ENCODE results near the gene BRINP3. TPM values are rescaled to one million over a fixed set of nuclear protein-coding genes. Genes with fewer than 3 reads are reported as not detected.

BRINP3 gene
- polyA plus RNA-seq, 1 donor: 34.4 TPM

GRCh38 chr1:190403402-190403801 is 74.3 kb downstream of the BRINP3 start:
- H3K27me3 ChIP-seq (ENCODE audit: control insufficient read depth, insufficient read depth, low read length): no peaks in the 10 kb centered on the region
- 100% methylated on average over 3 of the region's 3 CpGs for WGBS (ENCODE audit: insufficient coverage, low lambda C conversion rate)
- DNase-seq: no peak
- H3K4me3 ChIP-seq (ENCODE audit: low read length): no peak overlapping the region
- no peaks in the 10 kb centered on the region for H3K36me3 ChIP-seq (ENCODE audit: control insufficient read depth, insufficient read depth, low read length)
- no peaks in the 10 kb centered on the region for H3K4me1 ChIP-seq (ENCODE audit: control insufficient read depth, insufficient read depth, low read length)
- H3K9me3 ChIP-seq (ENCODE audit: control insufficient read depth, low read depth, low read length): no peaks in the 10 kb centered on the region
- no peak overlapping the region for H3K27ac ChIP-seq (ENCODE audit: low read length)

GRCh38 chr1:190399233-190399632 is 78.4 kb downstream of the BRINP3 start:
- no peaks in the 10 kb centered on the region for H3K4me1 ChIP-seq (ENCODE audit: control insufficient read depth, insufficient read depth, low read length)
- no peak overlapping the region for H3K4me3 ChIP-seq (ENCODE audit: low read length)
- H3K27ac ChIP-seq (ENCODE audit: low read length): no peak overlapping the region
- no peaks in the 10 kb centered on the region for H3K9me3 ChIP-seq (ENCODE audit: control insufficient read depth, low read depth, low read length)
- 90% methylated on average over 2 of the region's 3 CpGs for WGBS (ENCODE audit: insufficient coverage, low lambda C conversion rate)
- H3K27me3 ChIP-seq (ENCODE audit: control insufficient read depth, insufficient read depth, low read length): no peaks in the 10 kb centered on the region
- DNase-seq: no peak
- no peaks in the 10 kb centered on the region for H3K36me3 ChIP-seq (ENCODE audit: control insufficient read depth, insufficient read depth, low read length)

- no peak overlapping the region for H3K4me3 ChIP-seq (ENCODE audit: low read length)
- DNase-seq: no peak
Measured at GRCh38 chr1:190391582-190391981, 86.1 kb downstream of the BRINP3 start.

GRCh38 chr1:190377991-190378390 is 99.7 kb downstream of the BRINP3 start:
- no peak for DNase-seq
- Histone ChIP-seq H3K4me3 (ENCODE audit: low read length) (no peak overlapping the region), H3K4me1 (ENCODE audit: control insufficient read depth, insufficient read depth, low read length) (no peaks in the 10 kb centered on the region), H3K36me3 (ENCODE audit: control insufficient read depth, insufficient read depth, low read length) (no peaks in the 10 kb centered on the region), H3K27ac (ENCODE audit: low read length) (no peak overlapping the region), H3K27me3 (ENCODE audit: control insufficient read depth, insufficient read depth, low read length) (no peaks in the 10 kb centered on the region), H3K9me3 (ENCODE audit: control insufficient read depth, low read depth, low read length) (no peaks in the 10 kb centered on the region)
- WGBS (ENCODE audit: insufficient coverage, low lambda C conversion rate): no CpG with 5 or more reads among the region's 2 CpGs

More at GRCh38 chr1:190391582-190391981, 86.1 kb downstream of the BRINP3 start:
- H3K27me3 ChIP-seq (ENCODE audit: control insufficient read depth, insufficient read depth, low read length): no peaks in the 10 kb centered on the region
- WGBS (ENCODE audit: insufficient coverage, low lambda C conversion rate): 100% methylated on average over 1 of the region's 6 CpGs
- H3K9me3 ChIP-seq (ENCODE audit: control insufficient read depth, low read depth, low read length): no peaks in the 10 kb centered on the region
- peaks cover 3% of the 10 kb centered on the region for H3K4me1 ChIP-seq (ENCODE audit: control insufficient read depth, insufficient read depth, low read length)
- H3K27ac ChIP-seq (ENCODE audit: low read length): no peak overlapping the region
- no peaks in the 10 kb centered on the region for H3K36me3 ChIP-seq (ENCODE audit: control insufficient read depth, insufficient read depth, low read length)

DNA sequence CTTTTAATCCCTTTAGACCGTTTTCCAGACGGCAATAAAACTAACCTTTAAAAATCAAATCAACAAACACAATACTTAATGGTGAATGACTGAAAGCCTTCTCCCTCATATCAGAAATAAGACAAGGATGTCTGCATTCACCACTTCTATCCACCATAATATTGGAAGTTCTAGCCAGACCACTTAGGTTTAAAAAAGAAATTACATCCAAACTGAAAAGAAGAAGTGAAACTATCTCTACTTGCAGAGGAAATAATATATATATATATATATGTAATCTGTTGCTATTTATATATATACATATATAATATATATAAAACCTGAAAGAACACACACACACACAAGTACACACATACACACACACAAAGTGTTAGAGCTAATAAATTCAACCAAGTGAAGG is 100.4 kb downstream of the BRINP3 start:
- Histone ChIP-seq H3K9me3 (ENCODE audit: control insufficient read depth, low read depth, low read length) (no peaks in the 10 kb centered on the region), H3K27ac (ENCODE audit: low read length) (no peak overlapping the region), H3K36me3 (ENCODE audit: control insufficient read depth, insufficient read depth, low read length) (no peaks in the 10 kb centered on the region), H3K27me3 (ENCODE audit: control insufficient read depth, insufficient read depth, low read length) (no peaks in the 10 kb centered on the region), H3K4me1 (ENCODE audit: control insufficient read depth, insufficient read depth, low read length) (no peaks in the 10 kb centered on the region), H3K4me3 (ENCODE audit: low read length) (no peak overlapping the region)
- no peak for DNase-seq
- no CpG with 5 or more reads among the region's 2 CpGs for WGBS (ENCODE audit: insufficient coverage, low lambda C conversion rate)

- Histone ChIP-seq H3K4me1 (ENCODE audit: control insufficient read depth, insufficient read depth, low read length) (no peaks in the 10 kb centered on the region), H3K9me3 (ENCODE audit: control insufficient read depth, low read depth, low read length) (no peaks in the 10 kb centered on the region), H3K27me3 (ENCODE audit: control insufficient read depth, insufficient read depth, low read length) (no peaks in the 10 kb centered on the region), H3K36me3 (ENCODE audit: control insufficient read depth, insufficient read depth, low read length) (no peaks in the 10 kb centered on the region), H3K27ac (ENCODE audit: low read length) (no peak overlapping the region), H3K4me3 (ENCODE audit: low read length) (no peak overlapping the region)
- WGBS (ENCODE audit: insufficient coverage, low lambda C conversion rate): no CpG with 5 or more reads among the region's 1 CpG
- DNase-seq: no peak
Measured at GRCh38 chr1:190376044-190376443, 101.6 kb downstream of the BRINP3 start.

DNA sequence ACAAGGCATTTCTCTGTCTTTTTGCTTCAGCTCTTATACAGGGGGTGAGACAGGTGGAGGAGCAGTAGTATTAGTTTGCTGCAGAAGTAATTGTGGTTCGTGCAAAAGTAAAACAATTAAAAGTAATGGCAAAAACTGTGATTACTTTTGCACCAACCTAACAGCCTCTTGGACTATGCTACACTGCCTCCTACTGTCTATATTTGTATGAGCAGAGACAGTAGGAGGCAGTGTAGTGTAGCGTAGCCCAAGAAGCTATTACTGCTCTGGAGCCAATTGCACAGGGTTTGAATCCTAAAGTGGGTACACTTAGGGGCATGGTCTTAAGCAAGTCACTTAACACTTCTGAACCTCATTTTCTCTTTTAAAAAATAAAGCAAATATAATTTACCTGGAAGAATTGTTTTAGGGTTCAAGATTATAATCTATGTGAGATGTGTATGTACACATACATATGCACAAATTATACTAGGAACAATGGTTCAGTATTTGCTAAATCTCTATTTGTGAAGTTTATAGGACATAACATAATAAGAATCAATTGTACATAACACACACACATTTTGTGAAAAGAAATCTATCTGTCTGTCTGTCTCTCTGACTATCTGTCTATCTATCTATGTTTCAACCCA is 103.8 kb downstream of the BRINP3 start:
- H3K27me3 ChIP-seq (ENCODE audit: control insufficient read depth, insufficient read depth, low read length): no peaks in the 10 kb centered on the region
- H3K36me3 ChIP-seq (ENCODE audit: control insufficient read depth, insufficient read depth, low read length): no peaks in the 10 kb centered on the region
- peak; percentile 11 to 41 for DNase-seq
- H3K4me1 ChIP-seq (ENCODE audit: control insufficient read depth, insufficient read depth, low read length): no peaks in the 10 kb centered on the region
- WGBS (ENCODE audit: insufficient coverage, low lambda C conversion rate): no CpG with 5 or more reads among the region's 2 CpGs
- no peak overlapping the region for H3K27ac ChIP-seq (ENCODE audit: low read length)
- H3K9me3 ChIP-seq (ENCODE audit: control insufficient read depth, low read depth, low read length): no peaks in the 10 kb centered on the region
- no peak overlapping the region for H3K4me3 ChIP-seq (ENCODE audit: low read length)

DNA sequence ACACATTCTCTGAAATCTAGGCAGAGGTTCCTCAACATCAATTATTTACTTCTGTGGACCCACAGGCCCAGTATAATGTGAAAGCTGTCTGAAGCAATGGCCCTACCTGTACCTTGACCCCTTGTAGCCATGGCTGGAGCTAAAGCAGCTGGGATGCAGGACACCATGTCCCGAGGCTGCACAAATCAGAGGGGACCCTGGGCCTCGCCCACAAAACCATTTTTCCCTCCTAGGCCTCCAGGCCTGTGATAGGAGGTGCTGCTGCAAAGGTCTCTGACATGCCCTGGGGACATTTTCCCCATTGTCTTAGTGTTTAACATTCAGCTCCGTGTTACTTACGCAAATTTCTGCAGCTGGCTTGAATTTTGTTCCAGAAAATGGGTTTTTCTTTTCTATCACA is 110.5 kb downstream of the BRINP3 start:
- Histone ChIP-seq H3K27ac (ENCODE audit: low read length) (no peak overlapping the region), H3K4me1 (ENCODE audit: control insufficient read depth, insufficient read depth, low read length) (no peaks in the 10 kb centered on the region), H3K9me3 (ENCODE audit: control insufficient read depth, low read depth, low read length) (peaks cover 9% of the 10 kb centered on the region), H3K27me3 (ENCODE audit: control insufficient read depth, insufficient read depth, low read length) (no peaks in the 10 kb centered on the region), H3K4me3 (ENCODE audit: low read length) (no peak overlapping the region), H3K36me3 (ENCODE audit: control insufficient read depth, insufficient read depth, low read length) (peaks cover 2% of the 10 kb centered on the region)
- 100% methylated on average over 2 of the region's 4 CpGs for WGBS (ENCODE audit: insufficient coverage, low lambda C conversion rate)
- DNase-seq: no peak

GRCh38 chr1:190365283-190365682 is 112.4 kb downstream of the BRINP3 start:
- no peak for DNase-seq
- H3K27me3 ChIP-seq (ENCODE audit: control insufficient read depth, insufficient read depth, low read length): no peaks in the 10 kb centered on the region
- peaks cover 9% of the 10 kb centered on the region for H3K9me3 ChIP-seq (ENCODE audit: control insufficient read depth, low read depth, low read length)
- H3K4me1 ChIP-seq (ENCODE audit: control insufficient read depth, insufficient read depth, low read length): no peaks in the 10 kb centered on the region
- H3K4me3 ChIP-seq (ENCODE audit: low read length): no peak overlapping the region
- H3K36me3 ChIP-seq (ENCODE audit: control insufficient read depth, insufficient read depth, low read length): peaks cover 2% of the 10 kb centered on the region
- 100% methylated on average over 1 of the region's 1 CpG for WGBS (ENCODE audit: insufficient coverage, low lambda C conversion rate)
- H3K27ac ChIP-seq (ENCODE audit: low read length): no peak overlapping the region

- DNase-seq: peak in 1 of 2 donors; percentile 19
- Histone ChIP-seq H3K27ac (ENCODE audit: low read length) (no peak overlapping the region), H3K4me1 (ENCODE audit: control insufficient read depth, insufficient read depth, low read length) (no peaks in the 10 kb centered on the region), H3K4me3 (ENCODE audit: low read length) (no peak overlapping the region), H3K9me3 (ENCODE audit: control insufficient read depth, low read depth, low read length) (no peaks in the 10 kb centered on the region), H3K36me3 (ENCODE audit: control insufficient read depth, insufficient read depth, low read length) (no peaks in the 10 kb centered on the region), H3K27me3 (ENCODE audit: control insufficient read depth, insufficient read depth, low read length) (no peaks in the 10 kb centered on the region)
- WGBS (ENCODE audit: insufficient coverage, low lambda C conversion rate): 95% methylated on average over 2 of the region's 3 CpGs
Measured at GRCh38 chr1:190353538-190354101, 124.0 kb downstream of the BRINP3 start.

GRCh38 chr1:190344454-190344853 is 133.2 kb downstream of the BRINP3 start:
- no peak for DNase-seq
- H3K9me3 ChIP-seq (ENCODE audit: control insufficient read depth, low read depth, low read length): no peaks in the 10 kb centered on the region
- no peak overlapping the region for H3K4me3 ChIP-seq (ENCODE audit: low read length)
- no peak overlapping the region for H3K27ac ChIP-seq (ENCODE audit: low read length)
- H3K27me3 ChIP-seq (ENCODE audit: control insufficient read depth, insufficient read depth, low read length): no peaks in the 10 kb centered on the region
- no peaks in the 10 kb centered on the region for H3K36me3 ChIP-seq (ENCODE audit: control insufficient read depth, insufficient read depth, low read length)
- H3K4me1 ChIP-seq (ENCODE audit: control insufficient read depth, insufficient read depth, low read length): no peaks in the 10 kb centered on the region

Measured in large intestine (tissue), 3 donors.